Activated gamma-delta T cell (primary cell): ENCODE results near the gene DNAJB2.
A peak's percentile ranks its signal among the peaks of the same experiment; 100 is the strongest.
"Not testable (repeated sequence)": the region's sequence is repeated elsewhere in the genome, so short reads cannot be mapped to it uniquely, and the experiment has no call there.

ENCODE experiments used
- DNase-seq: peaks from one replicate; lab custom pipeline; 2025; lab: John Stamatoyannopoulos, UW

The DNAJB2 gene

GRCh38 chr2:219285373-219285735 lies 6.2 kb downstream of the DNAJB2 start:
- DNase-seq, result no peak

DNA sequence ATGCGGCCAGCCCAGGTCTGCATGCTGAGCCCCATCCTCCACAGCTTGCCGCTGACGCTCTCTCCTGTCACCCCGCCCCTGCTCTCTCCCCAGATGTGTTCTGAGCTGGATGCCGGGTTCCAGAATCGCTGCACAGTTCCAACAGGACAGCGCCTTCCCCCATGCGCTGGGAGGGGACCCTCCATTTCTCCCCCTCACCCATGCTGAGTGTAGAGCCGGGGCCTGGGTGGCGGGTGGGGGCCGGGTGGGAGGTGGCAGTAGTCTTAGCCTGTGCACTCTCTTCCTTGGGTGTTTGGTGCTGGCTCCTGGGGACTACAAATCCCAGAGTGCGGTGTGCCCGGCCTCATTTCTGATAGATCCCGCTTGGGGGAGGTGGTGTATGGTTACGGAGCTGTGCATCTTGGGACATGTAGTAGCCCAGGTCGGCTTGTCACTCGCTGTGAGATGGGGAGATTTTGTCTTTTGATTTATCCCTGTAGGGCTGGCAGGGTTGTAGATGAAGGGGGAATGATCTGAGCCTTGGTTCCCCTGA lies 6.8 kb downstream of the DNAJB2 start:
- no peak for DNase-seq

- no peak for DNase-seq
These were observed 7.4 kb downstream of the DNAJB2 start for GRCh38 chr2:219286436-219287115.

- DNase-seq, result not testable (repeated sequence)
These were observed 7.9 kb downstream of the DNAJB2 start for GRCh38 chr2:219287116-219287440.

DNA sequence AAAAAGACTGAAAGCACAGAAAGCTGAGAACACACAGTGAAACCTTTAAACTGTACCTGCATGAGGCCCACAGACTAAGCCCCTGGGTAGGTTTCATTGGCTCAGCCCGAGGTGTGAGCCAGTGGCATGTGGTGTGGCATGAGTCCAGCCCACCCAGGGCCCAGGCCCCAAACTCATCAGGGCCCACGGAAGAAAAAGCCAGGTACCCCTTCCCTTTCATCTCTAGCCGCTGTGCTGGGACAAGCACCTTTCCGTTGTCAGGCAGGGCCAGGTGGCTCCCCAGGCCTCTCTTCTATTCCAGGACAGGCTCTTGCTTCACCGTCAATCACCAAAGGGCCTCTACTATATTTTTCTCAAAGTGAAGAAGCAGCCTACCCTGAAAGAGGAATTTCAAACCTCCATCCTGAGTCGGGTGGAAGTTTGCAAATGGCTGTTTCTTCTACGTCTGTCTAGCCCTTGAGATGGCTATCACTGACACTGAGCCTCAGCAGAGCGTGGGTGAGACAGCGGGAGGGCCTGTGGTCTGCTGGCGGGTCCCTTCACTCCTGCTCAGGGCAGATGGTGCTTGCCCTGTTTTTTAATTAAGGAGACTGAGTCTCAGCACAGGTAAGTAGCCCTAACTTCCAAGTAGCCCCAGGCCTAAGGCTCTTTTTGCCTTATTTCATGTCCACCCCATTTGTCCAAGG lies 8.6 kb downstream of the DNAJB2 start:
- no peak for DNase-seq

DNA sequence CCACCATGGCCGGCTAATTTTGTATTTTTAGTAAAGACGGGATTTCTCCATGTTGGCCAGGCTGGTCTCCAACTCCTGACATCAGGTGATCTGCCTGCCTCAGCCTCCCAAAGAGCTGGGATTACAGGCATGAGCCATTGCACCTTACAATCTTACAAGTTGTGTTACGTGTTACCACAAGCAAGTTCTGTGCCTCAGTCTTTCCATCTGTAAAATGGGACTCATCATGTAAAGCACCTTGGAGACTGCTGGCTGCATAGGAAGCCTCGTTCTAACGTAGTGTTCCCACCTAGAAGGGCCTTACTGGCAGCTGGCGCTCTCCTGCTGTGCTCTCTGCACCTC lies 10.0 kb downstream of the DNAJB2 start:
- DNase-seq, result no peak

GRCh38 chr2:219289537-219290361 lies 10.6 kb downstream of the DNAJB2 start:
- DNase-seq, result no peak

- DNase-seq, result no peak
These were observed 11.4 kb downstream of the DNAJB2 start for GRCh38 chr2:219290381-219291171.

DNA sequence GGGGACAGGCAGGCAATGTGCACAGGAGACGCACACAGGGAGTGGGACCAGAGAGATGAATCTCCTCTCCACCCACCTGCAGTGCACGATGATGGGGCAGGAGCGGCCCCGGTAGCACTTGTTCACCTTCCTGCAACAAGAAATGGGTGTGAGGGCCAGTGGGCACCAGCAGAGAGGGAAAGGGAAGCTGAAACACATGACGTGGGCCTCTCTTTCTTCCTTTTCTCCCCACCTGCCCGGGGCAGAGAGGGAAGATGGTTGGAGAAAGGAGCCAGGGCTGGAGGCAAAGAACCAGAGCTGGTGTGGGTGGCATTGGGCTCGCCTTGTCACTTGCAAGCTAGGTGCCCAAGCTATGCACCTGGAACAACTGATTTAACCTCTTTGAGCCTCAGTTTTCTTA lies 12.2 kb downstream of the DNAJB2 start:
- DNase-seq, result no peak

DNA sequence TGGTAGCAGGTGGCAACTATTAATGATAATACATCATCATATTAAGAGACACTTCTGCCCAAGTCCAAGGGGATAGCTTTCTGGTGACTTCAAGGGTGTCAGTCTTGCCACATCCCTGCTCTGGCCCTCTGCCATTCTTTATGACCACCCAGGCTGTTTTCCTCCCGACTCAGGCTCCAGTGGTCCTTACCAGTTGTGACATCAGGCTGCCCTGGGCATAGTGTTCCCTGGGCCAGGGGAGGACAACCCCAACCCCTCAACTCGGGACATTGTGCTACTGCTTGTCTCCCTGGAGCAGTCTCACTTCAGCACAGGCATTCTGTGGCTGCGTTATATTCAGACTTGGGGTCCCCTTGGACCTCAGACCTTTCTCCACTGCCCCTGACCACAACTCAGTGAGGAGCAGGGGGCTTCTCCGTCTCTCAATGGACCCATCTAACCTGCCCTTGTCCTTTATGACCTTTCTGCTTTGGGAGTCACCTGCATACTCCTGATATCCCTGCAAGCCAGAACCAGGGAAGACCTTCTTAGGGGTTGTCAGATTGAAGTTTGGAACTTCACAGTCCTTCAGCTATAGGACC lies 12.8 kb downstream of the DNAJB2 start:
- no peak for DNase-seq

DNA sequence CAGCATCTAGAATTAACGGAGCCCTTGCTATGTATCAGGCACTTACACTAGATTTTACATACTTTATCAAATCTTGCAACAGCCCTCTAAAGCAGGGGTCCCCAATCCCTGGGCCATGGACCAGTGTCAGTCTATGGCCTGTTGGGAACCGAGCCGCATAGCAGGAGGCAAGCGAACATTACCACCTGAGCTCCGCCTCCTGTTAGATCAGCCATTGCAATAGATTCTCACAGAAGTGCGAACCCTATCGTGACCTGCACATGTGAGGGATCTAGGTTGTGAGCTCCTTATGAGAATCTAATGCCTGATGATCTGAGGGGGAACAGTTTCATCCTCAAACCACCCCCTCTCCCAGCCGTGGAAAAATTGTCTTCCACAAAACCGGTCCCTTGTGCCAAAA lies 13.4 kb downstream of the DNAJB2 start:
- no peak for DNase-seq

GRCh38 chr2:219293736-219294231 lies 14.6 kb downstream of the DNAJB2 start:
- DNase-seq, result no peak

- peak; percentile 76 for DNase-seq
These were observed 15.5 kb downstream of the DNAJB2 start for GRCh38 chr2:219294356-219295351.

GRCh38 chr2:219296142-219296541 lies 17.0 kb downstream of the DNAJB2 start:
- DNase-seq, result no peak

DNA sequence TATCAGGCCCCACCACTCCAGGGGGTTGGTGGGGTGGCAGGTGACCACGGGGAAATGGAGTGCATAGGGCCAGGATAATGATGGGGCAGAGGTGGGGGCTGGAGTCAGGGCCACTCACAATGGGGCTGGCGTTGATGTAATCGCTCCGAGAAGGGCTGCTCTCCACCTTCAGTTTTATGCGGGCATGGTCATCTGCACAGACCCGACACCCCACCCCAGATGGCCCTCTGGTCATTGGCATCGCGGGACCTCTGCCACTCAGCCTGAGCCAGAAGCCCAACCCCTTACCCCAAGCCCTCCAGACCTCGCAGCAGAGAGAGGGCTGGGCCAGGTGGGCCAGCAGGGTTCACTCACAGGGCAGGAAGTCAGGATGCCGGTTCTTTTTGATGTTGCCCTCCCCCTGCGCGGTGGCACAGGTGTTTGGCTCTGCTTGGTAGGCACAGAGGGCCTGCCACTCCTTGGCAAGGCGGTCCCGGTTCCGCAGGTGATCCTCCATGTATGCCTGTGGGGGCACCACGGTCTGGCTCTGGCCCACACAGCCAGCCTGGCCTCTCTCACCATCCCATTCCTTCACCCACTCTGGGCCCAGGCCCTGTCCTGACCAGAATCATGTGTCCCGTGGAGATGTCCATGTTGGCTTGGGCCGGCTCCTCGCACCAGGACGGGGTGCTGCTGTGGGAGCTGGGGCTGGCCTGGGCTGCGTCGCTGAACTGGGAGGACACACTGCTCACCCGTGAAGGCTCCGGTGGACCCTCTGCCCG lies 17.6 kb downstream of the DNAJB2 start:
- DNase-seq, result no peak

DNA sequence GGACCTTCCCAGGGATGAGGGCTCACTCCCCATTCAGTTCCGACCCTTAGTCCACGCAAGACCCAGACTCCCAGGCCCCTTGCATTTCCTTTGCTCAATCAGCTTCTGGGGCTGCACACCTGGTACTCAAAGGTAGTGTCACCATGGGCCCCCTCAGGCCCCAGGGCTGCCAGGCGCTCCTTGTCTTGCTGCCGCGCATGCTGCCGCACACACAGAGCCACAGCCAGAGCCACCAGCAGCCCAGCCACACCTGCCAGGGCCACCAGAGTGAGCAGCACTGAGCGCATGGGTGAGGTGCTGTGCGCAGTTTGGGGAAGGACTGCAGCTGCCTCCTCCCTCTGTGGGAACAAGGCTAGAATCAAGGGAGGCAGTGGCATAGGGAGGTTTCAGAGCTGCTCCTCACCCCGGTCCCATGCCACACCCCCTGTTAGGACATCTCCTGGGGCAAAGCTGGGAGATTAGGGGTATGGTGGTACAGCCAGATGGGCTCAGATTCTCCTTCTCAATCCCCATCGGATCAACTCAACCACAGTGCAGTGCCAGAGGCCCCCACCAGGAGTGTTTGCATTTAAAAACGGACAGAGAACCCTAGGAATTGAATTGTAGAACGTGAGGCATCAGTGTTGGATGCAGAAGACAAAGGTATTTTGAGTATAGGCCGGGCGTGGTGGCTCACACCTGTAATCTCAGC lies 18.7 kb downstream of the DNAJB2 start:
- DNase-seq, result no peak

- DNase-seq, result no peak
These were observed 19.7 kb downstream of the DNAJB2 start for GRCh38 chr2:219298759-219299371.

GRCh38 chr2:219299372-219299760 lies 20.2 kb downstream of the DNAJB2 start:
- DNase-seq, result no peak
